ENCODE results near the gene CYTH4.

- no peak for TF ChIP-seq CTCF (IDR thresholded peaks at IDR 0.05)
- TF ChIP-seq POLR2A (IDR thresholded peaks at IDR 0.05): no peak
Measured at GRCh38 chr22:37235897-37236607, 46.3 kb upstream of the CYTH4 start.
